Caki2 (cell line): ENCODE data around the gene SPIC. TPM values are rescaled to one million over a fixed set of nuclear protein-coding genes. Genes with fewer than 3 reads are reported as not detected.

Source experiments
- DNase-seq: peaks from one replicate; pipeline ENCODE4 v3.0.0-alpha.2; 2015; ENCODE audit warnings: low read depth
- in situ Hi-C: cut with HindIII; loops from 2 replicates; pipeline ENCODE4 v1.10.0; 2016; ENCODE audit warnings: low sequenced_read_pairs, low pct_unique_long_range_greater_than_20kb, mixed read lengths
- total RNA-seq: library from RNA; depleted of rRNA; stranded (reverse); fragments of >200 nt; shearing (Covaris generic); gene quantifications from 2 replicates; pipeline ENCODE4 v1.2.3, GENCODE V29; 2014; ENCODE audit warnings: low replicate concordance; rRNA removed

SPIC gene
- total RNA-seq, 1 experiment from 2014 or later = not detected

- no peak for DNase-seq
- in situ Hi-C loops = no loop called here
These were observed 23.1 kb downstream of the SPIC start for GRCh38 chr12:101498252-101498651.

GRCh38 chr12:101501410-101501995, 26.4 kb downstream of the SPIC start:
- in situ Hi-C loops = no loop called here
- no peak for DNase-seq

GRCh38 chr12:101521136-101521535, 46.0 kb downstream of the SPIC start:
- no peak for DNase-seq
- in situ Hi-C loops = no loop called here

- no peak for DNase-seq
- in situ Hi-C loops = no loop called here
These were observed 52.5 kb downstream of the SPIC start for GRCh38 chr12:101527682-101528081.

GRCh38 chr12:101536069-101536674, 61.0 kb downstream of the SPIC start:
- DNase-seq = no peak
- in situ Hi-C loops = no loop called here

Other genes with a start within 250 kb of the SPIC start
- gene UTP20, start 195.2 kb upstream of the SPIC start, total RNA-seq = 6.8 and 9.5 TPM in 2 replicates
- gene ARL1, start 67.6 kb upstream of the SPIC start, total RNA-seq = 75.4 and 107 TPM in 2 replicates
- 0.06 TPM in 1 of 2 replicates, not detected in the other for gene MYBPC1, start 119.6 kb downstream of the SPIC start, total RNA-seq
- gene CHPT1, start 222.3 kb downstream of the SPIC start, total RNA-seq = 29.0 and 36.4 TPM in 2 replicates